Activated naive CD4-positive, alpha-beta T cell treated with anti-CD3 and anti-CD28 coated beads for 36 hours (primary cell): Measurements from ENCODE around the gene IL36G. TPM values are rescaled to one million over a fixed set of nuclear protein-coding genes. Genes with fewer than 3 reads are reported as not detected.
"Not testable (repeated sequence)": the region's sequence is repeated elsewhere in the genome, so short reads cannot be mapped to it uniquely, and the experiment has no call there.

Experiments
- CTCF ChIA-PET: fragments of 350-600 bp; sonication (Branson Sonifier 250); formaldehyde crosslinking; loops from one replicate; lab custom pipeline; 2021; ENCODE audit warnings: antibody characterized with exemption; lab: Charles Lee
- DNase-seq: peaks from one replicate; pipeline ENCODE4 v3.0.0-alpha.2; 2020
- H3K27ac Mint-ChIP-seq: one replicate; pipeline ENCODE4 v1.8.0; 2021; ENCODE audit warnings: mild to moderate bottlenecking, mixed read lengths
- H3K27me3 Mint-ChIP-seq: one replicate; pipeline ENCODE4 v1.8.0; 2021; ENCODE audit warnings: low read depth, mixed read lengths
- H3K36me3 Mint-ChIP-seq: one replicate; pipeline ENCODE4 v1.8.0; 2021; ENCODE audit warnings: low read depth, mixed read lengths
- H3K4me1 Mint-ChIP-seq: one replicate; pipeline ENCODE4 v1.8.0; 2021; ENCODE audit warnings: low read depth, mixed read lengths
- H3K4me3 Mint-ChIP-seq: one replicate; pipeline ENCODE4 v1.8.0; 2021; ENCODE audit warnings: mild to moderate bottlenecking, moderate library complexity, mixed read lengths
- H3K9me3 Mint-ChIP-seq: one replicate; pipeline ENCODE4 v1.8.0; 2021; ENCODE audit warnings: mixed read lengths
- intact Hi-C: fragments of 100-400 bp; cut with micrococcal nuclease; formaldehyde crosslinking; loops from one replicate; pipeline ENCODE4 v1.15.1; 2023
- total RNA-seq, 2 experiments: library from RNA; stranded (reverse); gene quantifications; one replicate each; pipeline ENCODE4 v1.2.3, GENCODE V29; 2021

IL36G gene
- total RNA-seq: not detected

DNA sequence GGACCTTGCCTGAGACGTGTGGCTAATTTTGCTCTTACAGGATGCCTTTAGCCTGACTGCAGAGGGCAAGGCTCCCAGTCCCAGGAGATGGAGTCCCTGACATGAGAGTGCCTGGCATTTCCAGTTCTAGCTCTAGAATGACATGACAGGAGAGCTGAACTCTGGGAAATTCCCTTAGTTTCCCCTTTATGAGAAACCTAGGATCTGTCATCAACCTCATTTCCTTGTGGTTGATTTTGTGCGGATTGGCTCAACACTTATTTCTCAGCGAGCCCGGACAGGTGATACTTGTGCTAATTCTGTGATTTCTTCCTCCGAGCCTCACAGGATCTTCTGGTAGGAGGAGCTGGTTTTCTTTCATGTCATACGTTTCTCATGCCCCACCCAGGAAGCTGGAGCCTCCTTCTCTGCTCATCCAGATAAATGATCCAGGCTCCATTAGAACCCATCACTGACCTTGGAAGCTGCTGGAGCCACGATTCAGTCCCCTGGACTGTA, at the start of gene IL36G:
Gene IL36G, plus strand, starts transcription at position 448 of the 498 bp plus-strand sequence. CDS start 633 bp downstream, outside the sequence.
- Mint-ChIP-seq H3K27ac (no peak within 1 kb of the TSS), H3K27me3 (no peaks in the 10 kb centered on the region), H3K36me3 (no peaks in the 10 kb centered on the region), H3K4me3 (no peak within 1 kb of the TSS), H3K4me1 (peaks cover 34% of the 10 kb centered on the region), H3K9me3 (no peaks in the 10 kb centered on the region)
- DNase-seq: peak; percentile 20
- intact Hi-C loops: no loop called here
- CTCF ChIA-PET: interaction anchor here (0.6 to 0.8 kb wide), 2 partner anchors 14 to 53 kb away, joined by 3 to 5 read pairs; no protein-coding TSS in a partner anchor

- Mint-ChIP-seq H3K27me3 (no peaks in the 10 kb centered on the region), H3K36me3 (no peaks in the 10 kb centered on the region)
Measured at GRCh38 chr2:112933261-112933660, 44.5 kb upstream of the IL36G start.

DNA sequence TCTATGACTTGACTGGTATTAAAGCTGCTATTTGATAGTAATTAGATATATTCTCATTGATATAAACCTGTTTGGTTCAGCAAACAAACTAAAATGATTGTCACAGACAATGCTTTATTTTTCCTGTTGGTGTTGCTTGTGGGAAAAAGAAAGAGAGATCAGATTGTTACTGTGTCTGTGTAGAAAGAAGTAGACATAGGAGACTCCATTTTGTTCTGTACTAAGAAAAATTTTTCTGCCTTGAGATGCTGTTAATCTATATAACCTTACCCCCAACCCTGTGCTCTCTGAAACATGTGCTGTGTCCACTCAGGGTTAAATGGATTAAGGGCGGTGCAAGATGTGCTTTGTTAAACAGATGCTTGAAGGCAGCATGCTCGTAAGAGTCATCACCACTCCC, 43.7 kb upstream of the IL36G start:
- H3K27ac Mint-ChIP-seq, CTCF ChIA-PET, H3K27me3 Mint-ChIP-seq: not testable (repeated sequence)

More at GRCh38 chr2:112933261-112933660, 44.5 kb upstream of the IL36G start:
- H3K27ac Mint-ChIP-seq: no peak overlapping the region
- CTCF ChIA-PET: no interaction called here
- intact Hi-C loops: no loop called here
- no peaks in the 10 kb centered on the region for H3K4me1 Mint-ChIP-seq
- H3K4me3 Mint-ChIP-seq: no peak overlapping the region
- DNase-seq: no peak
- no peaks in the 10 kb centered on the region for H3K9me3 Mint-ChIP-seq

GRCh38 chr2:112936927-112937232, 40.9 kb upstream of the IL36G start:
- no peaks in the 10 kb centered on the region for H3K9me3 Mint-ChIP-seq
- no peak overlapping the region for H3K27ac Mint-ChIP-seq
- intact Hi-C loops: no loop called here
- no peak for DNase-seq
- CTCF ChIA-PET: no interaction called here
- H3K27me3 Mint-ChIP-seq: no peaks in the 10 kb centered on the region
- no peaks in the 10 kb centered on the region for H3K4me1 Mint-ChIP-seq
- no peak overlapping the region for H3K4me3 Mint-ChIP-seq
- H3K36me3 Mint-ChIP-seq: no peaks in the 10 kb centered on the region

More for the DNA sequence above, 43.7 kb upstream of the IL36G start:
- H3K36me3 Mint-ChIP-seq, DNase-seq, intact Hi-C loops, H3K4me3 Mint-ChIP-seq, H3K4me1 Mint-ChIP-seq, H3K9me3 Mint-ChIP-seq: not testable (repeated sequence)

DNA sequence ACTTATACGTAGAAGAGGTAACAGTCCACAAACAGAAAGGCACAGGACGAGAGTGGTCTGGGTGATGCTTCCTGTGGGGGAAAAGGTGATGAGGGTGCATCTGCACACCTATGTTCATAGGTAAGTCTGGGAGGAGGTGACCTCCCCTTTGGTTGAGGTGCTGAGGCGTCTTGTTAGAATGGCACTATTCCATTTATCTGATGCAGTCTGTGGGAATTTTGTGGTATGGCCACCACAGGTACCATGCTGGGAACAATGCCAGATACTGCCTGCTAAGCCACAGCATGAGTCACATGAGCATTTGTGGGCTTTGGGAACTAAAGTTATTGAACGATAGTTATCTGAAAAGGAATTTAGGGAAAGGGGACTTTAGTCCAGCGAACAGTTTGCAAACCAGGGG, 38.9 kb upstream of the IL36G start:
- intact Hi-C loops: no loop called here
- Mint-ChIP-seq H3K4me3 (no peak overlapping the region), H3K27ac (no peak overlapping the region), H3K36me3 (no peaks in the 10 kb centered on the region), H3K9me3 (no peaks in the 10 kb centered on the region), H3K4me1 (no peaks in the 10 kb centered on the region), H3K27me3 (no peaks in the 10 kb centered on the region)
- DNase-seq: no peak
- CTCF ChIA-PET: no interaction called here

DNA sequence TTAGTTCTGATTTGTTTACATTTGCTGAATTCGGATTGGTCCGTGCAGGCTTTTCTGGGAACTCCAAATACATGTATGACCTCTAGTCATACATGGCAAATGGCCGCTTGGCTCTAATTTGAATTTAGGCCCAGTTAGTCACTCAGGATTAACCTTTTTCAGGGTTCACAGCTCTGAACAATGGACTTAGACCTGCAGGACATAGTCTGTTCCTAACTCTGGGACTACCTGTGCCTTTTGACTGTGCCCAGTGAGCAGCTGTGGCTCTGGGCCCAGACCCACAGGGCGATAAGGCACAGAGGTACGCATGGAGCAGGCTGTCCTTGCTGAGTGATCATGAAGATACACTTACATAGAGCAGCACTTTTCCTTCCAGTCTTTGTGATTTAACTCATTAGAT, 38.4 kb upstream of the IL36G start:
- no peaks in the 10 kb centered on the region for H3K27me3 Mint-ChIP-seq
- H3K27ac Mint-ChIP-seq: no peak overlapping the region

DNA sequence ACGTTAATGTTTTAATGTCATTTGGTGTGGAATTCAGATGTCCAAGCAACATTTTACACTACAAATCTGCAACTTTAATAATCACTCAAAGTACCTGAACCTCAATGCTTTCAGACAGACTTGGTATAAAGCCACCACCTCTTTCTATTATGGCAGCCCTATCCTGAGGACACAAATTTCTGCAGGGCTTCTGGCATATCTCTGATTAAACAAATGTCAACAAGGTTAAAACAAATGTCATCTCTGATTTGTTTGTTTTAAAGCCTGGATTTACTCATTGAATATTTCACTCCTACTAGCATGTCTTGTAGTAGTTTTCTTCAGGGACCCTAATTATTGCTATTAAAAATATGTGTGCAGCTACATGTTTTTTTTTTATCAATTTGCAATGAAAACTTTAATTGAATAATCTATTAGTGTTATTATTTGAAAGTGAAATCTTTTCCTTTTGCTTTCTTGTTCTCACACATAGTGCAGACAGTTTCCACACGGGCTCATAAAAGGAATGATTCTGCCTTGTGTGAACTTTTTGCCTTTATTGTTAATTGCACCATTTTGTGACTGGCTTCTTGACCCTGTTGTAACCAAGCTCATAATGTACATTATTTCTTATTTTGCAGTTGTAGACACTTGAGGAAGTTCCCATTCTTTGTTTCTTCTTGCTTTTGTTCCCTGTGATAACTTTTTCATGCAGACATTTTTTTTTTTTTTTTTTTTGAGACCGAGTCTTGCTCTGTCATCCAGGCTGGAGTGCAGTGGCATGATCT, 36.8 kb upstream of the IL36G start:
- H3K9me3 Mint-ChIP-seq: no peaks in the 10 kb centered on the region
- no peak overlapping the region for H3K27ac Mint-ChIP-seq
- intact Hi-C loops: loop anchor here (1.0 to 10.0 kb wide), 3 partner anchors 54 to 336 kb away; no protein-coding TSS in a partner anchor
- no peak for DNase-seq
- no peaks in the 10 kb centered on the region for H3K36me3 Mint-ChIP-seq
- H3K4me3 Mint-ChIP-seq: no peak overlapping the region
- CTCF ChIA-PET: interaction anchor here (0.6 to 3.8 kb wide), 37 partner anchors 10 to 460 kb away, joined by 3 to 72 read pairs (median 4); partner anchors contain the start of gene IL1A
- no peaks in the 10 kb centered on the region for H3K27me3 Mint-ChIP-seq
- H3K4me1 Mint-ChIP-seq: no peaks in the 10 kb centered on the region

More for the DNA sequence above, 38.4 kb upstream of the IL36G start:
- H3K4me1 Mint-ChIP-seq: no peaks in the 10 kb centered on the region
- intact Hi-C loops: no loop called here
- H3K4me3 Mint-ChIP-seq: no peak overlapping the region
- H3K9me3 Mint-ChIP-seq: no peaks in the 10 kb centered on the region
- no peak for DNase-seq
- no peaks in the 10 kb centered on the region for H3K36me3 Mint-ChIP-seq
- CTCF ChIA-PET: interaction anchor here (0.7 to 3.1 kb wide), 2 partner anchors 9 to 101 kb away, joined by 3 to 12 read pairs; no protein-coding TSS in a partner anchor

- H3K4me3 Mint-ChIP-seq: no peak overlapping the region
- H3K27ac Mint-ChIP-seq: no peak overlapping the region
- intact Hi-C loops: loop anchor here (1.0 to 10.0 kb wide), 3 partner anchors 55 to 337 kb away; no protein-coding TSS in a partner anchor
- DNase-seq: peak; percentile 88
- H3K4me1 Mint-ChIP-seq: no peaks in the 10 kb centered on the region
- no peaks in the 10 kb centered on the region for H3K9me3 Mint-ChIP-seq
- CTCF ChIA-PET: interaction anchor here (0.6 to 3.8 kb wide), 39 partner anchors 10 to 461 kb away, joined by 3 to 72 read pairs (median 4); partner anchors contain the start of gene IL1A
- no peaks in the 10 kb centered on the region for H3K36me3 Mint-ChIP-seq
- no peaks in the 10 kb centered on the region for H3K27me3 Mint-ChIP-seq
Measured at GRCh38 chr2:112941753-112942653, 35.8 kb upstream of the IL36G start.

DNA sequence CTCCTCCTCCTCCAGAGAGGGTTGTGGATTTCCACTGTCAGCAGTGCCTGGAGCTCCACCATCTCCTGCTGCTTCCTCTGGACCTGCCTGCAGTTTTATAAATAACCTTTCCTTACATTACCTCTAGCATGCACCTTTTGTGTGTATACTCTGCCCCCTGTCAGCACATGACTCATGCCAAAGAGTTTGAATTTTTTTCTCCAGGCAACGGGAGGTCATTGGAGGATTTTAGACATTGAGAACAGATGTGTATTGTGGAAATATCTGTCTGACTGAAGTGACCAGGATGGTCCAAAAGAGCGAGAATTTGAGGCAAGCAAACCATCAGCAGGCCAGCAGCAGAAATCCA, 35.2 kb upstream of the IL36G start:
- Mint-ChIP-seq H3K27me3 (no peaks in the 10 kb centered on the region), H3K4me3 (no peak overlapping the region), H3K9me3 (no peaks in the 10 kb centered on the region), H3K27ac (no peak overlapping the region), H3K4me1 (no peaks in the 10 kb centered on the region), H3K36me3 (no peaks in the 10 kb centered on the region)
- no peak for DNase-seq
- intact Hi-C loops: loop anchor here (5.0 to 10.0 kb wide), 2 partner anchors 55 to 338 kb away; no protein-coding TSS in a partner anchor
- CTCF ChIA-PET: interaction anchor here (0.5 to 3.8 kb wide), 18 partner anchors 12 to 408 kb away, joined by 3 to 72 read pairs (median 6); partner anchors contain the start of gene IL1A

DNA sequence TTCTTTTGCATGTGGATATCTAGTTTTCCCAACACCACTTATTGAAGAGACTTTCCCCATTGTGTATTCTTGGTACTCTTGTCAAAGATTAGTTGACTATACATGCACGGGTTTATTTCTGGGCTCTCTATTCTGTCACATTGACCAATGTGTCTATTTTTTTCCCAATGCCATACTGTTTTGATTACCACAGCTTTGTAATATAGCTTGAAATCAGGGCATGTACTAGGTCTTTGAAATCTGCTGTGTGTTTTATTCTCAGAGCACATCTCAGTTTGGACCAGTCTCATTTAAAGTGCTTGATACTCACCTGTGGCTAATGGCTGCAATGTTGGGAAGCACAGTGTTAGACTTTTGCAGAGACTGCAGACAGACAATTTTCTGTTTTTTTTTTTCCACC, 32.8 kb upstream of the IL36G start:
- DNase-seq: no peak
- H3K27me3 Mint-ChIP-seq: no peaks in the 10 kb centered on the region
- H3K9me3 Mint-ChIP-seq: no peaks in the 10 kb centered on the region
- intact Hi-C loops: loop anchor here (5.0 to 10.0 kb wide), 2 partner anchors 58 to 340 kb away; no protein-coding TSS in a partner anchor
- no peak overlapping the region for H3K27ac Mint-ChIP-seq
- H3K36me3 Mint-ChIP-seq: no peaks in the 10 kb centered on the region
- H3K4me1 Mint-ChIP-seq: no peaks in the 10 kb centered on the region
- CTCF ChIA-PET: interaction anchor here (0.8 to 1.1 kb wide), 2 partner anchors 14 to 193 kb away, joined by 3 read pairs; no protein-coding TSS in a partner anchor
- no peak overlapping the region for H3K4me3 Mint-ChIP-seq

GRCh38 chr2:112946086-112946485, 31.7 kb upstream of the IL36G start:
- Mint-ChIP-seq H3K27me3 (no peaks in the 10 kb centered on the region), H3K27ac (no peak overlapping the region), H3K36me3 (no peaks in the 10 kb centered on the region), H3K4me3 (no peak overlapping the region), H3K4me1 (no peaks in the 10 kb centered on the region), H3K9me3 (no peaks in the 10 kb centered on the region)
- intact Hi-C loops: loop anchor here (10.0 kb wide), 1 partner anchor 341 kb away; no protein-coding TSS in a partner anchor
- no peak for DNase-seq
- CTCF ChIA-PET: interaction anchor here (0.7 to 1.4 kb wide), 2 partner anchors 13 to 206 kb away, joined by 4 to 8 read pairs; no protein-coding TSS in a partner anchor
